HG02943 (cell line): Measurements from ENCODE around the gene MSMO1.
"Not testable (repeated sequence)": the region's sequence is repeated elsewhere in the genome, so short reads cannot be mapped to it uniquely, and the experiment has no call there.

Source experiments
- ATAC-seq: cut with Tn5 transposase; IDR thresholded peaks from one replicate; pipeline ENCODE4 v1.9.1; 2021; ENCODE audit warnings: mild to moderate bottlenecking, low read depth, moderate library complexity; ENCODE audit not compliant: unreplicated experiment

MSMO1 gene

GRCh38 chr4:165324236-165324917 is 3.1 kb upstream of the MSMO1 start:
- ATAC-seq = no peak

DNA sequence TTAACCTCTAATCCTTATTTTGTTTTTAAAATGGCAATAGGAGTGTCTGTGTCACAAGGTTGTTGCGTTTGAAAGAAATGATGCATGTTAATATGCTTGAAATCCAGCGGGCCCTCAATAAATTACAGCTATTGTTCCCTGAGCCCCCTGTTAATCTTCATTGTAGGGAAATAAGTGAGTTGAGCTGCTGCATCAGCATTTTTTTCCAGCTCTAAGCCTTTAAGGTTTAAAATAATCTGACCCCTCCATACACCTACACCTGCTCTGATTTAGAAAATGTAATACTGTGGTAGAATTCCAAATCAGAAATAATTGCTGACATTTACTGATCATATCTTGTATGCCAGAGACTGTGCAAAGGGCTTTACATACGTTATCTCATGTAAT is 2.6 kb upstream of the MSMO1 start:
- ATAC-seq = no peak

DNA sequence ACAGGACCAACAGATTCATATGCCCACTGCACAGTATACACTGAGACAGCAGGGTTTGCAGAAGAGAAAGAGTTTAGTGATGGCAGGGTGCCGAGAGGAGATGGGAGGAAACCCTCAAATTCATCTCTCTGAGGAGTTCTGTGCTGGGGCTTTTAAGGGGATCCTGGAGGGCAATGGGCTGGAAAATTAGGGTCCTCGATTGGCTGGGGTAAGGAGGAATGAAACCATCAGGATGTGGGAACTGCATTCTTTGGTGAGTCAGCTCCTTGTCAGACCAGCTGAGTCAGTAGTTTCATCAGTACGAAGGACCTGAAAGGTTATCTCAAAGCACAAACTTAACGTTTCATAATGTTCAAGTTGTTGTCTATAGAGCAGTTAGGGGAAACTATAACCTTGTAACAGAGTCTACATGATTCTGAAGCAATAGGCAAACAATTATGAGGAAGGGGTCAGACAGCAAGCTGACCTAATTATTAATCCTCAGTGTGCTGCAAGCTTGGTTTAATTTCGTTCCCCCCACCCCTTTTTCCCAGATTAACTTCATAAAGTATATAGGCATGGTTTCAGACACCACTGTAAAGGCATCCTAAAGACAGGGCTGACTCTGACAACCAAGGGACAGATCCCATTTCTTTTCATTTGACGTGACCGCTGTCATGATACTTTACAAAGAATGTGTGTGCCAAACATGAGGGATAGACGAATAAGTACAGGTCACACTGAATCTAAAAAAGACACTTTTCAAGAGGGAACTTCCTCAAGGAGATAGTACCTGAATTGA is 1.5 kb upstream of the MSMO1 start:
- no peak for ATAC-seq

DNA sequence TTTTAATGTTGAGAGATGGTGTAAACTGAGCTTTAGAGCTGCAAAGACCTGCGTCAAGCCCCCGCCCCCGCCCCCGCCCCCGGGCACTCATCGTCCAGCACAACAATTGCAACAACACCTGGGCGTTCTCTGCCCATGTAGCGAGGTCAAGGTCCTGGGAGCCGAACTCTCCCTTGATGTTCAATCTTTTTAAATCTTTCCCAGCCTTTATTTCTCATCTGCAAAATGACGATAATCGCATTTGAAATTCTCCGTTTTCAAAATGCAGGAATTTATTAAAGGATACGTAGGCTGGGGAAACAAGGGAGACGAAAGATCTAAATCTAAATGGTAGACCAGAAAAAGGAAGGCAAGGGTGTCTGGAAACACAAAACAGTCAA is 648 bp upstream of the MSMO1 start:
- ATAC-seq = peak; percentile 24

DNA sequence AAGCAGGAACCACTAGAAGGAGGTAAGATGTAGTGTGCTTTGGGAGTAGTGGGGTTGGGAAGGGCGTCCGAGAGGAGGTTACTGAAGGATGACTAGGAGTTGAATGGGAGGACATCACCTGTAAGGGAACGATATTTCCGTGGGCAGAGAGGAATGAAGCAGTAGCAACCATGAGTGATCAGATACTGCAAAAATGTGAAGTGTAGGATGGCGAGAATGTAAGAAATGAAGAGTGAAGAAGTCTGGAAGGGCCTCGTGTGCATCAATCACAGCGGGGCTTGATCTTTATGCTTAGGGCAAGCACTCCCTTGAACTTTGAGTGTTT is 594 bp downstream of the MSMO1 start:
- ATAC-seq = peak; percentile 0

DNA sequence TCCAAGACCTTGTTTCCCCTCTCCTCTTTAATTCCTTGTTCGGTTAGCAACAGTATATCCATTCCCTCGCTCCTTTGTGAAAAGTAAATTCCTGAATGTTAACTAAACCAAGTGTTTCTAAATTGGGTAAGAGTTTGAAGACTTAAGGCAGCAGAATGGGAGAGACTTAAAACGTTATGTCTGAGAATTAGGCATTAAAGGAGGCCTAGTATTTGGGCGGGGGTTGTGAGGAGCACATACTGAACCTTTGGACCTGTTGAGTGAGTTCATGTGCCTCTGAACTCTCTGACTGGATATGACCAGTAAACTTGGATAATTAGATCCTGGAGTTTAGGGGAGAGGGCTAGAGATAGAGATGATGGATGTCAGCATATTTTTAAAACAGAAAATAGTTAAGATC is 1.2 kb downstream of the MSMO1 start:
- ATAC-seq = no peak

- no peak for ATAC-seq
Observed at GRCh38 chr4:165330071-165330470, 2.6 kb downstream of the MSMO1 start.

DNA sequence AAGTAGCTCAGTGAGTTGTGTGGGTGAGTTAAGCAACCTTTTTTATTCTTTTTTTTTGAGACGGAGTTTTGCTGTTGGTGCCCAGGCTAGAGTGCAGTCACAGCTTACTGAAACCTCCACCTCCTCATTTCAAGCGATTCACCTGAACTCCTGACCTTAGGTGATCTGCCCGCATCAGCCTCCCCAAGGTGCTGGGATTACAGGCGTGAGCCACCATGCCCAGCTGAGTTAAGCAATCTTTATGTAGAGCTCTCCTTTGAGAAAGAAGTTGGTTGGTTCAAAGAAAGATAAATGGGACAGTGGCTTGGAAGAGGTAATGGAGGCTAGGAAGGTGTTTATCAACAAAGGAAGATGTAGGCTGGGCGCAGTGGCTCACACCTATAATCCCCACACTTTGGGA is 3.2 kb downstream of the MSMO1 start:
- ATAC-seq = no peak

- ATAC-seq = no peak
Observed at GRCh38 chr4:165331359-165331758, 3.9 kb downstream of the MSMO1 start.

- ATAC-seq = no peak
Observed at GRCh38 chr4:165331823-165332222, 4.4 kb downstream of the MSMO1 start.

DNA sequence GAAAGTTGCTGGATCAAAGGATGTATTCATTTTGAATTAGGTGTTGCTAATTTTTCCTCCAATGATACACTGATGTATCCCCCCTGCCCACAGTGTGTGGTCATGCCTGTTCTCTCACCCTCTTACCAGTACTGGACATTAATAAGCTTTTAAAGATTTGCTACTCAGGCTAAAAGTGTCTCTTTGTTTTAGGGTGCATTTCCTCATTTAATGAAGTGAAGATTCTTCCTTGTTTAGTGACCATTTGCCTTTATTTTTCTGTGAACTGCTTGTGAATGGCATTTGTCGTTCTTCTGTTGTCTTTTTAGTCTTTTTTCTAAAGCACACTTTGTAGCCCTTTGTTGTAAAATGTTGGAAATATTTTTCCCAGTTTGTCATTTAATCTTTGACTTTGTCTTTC is 5.0 kb downstream of the MSMO1 start:
- no peak for ATAC-seq

DNA sequence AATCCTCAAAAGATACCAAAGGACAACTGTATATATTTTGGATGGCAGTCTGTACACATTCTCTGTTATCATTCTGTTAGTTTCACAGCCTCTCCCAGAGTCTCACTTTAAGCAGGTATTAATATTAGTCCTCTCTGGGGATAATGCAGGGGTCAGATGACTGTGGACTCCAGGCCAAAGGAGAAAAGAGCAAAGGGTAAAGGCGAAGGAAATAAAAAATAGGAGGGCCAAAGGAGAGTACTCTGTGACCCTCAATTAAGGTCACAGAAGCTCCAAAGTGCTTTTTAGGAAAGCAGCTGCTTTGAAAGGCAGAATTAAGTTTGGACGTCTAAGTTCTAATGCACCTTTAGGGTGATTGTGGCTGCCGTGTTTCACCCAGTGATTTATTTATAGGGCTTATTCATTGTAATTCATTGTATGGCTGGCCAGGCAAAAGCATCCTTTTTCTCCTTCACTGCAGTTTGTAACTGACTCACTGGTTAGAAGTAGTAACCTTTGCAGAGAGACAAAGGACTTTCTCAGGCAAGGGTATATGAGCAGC is 7.8 kb downstream of the MSMO1 start:
- no peak for ATAC-seq

DNA sequence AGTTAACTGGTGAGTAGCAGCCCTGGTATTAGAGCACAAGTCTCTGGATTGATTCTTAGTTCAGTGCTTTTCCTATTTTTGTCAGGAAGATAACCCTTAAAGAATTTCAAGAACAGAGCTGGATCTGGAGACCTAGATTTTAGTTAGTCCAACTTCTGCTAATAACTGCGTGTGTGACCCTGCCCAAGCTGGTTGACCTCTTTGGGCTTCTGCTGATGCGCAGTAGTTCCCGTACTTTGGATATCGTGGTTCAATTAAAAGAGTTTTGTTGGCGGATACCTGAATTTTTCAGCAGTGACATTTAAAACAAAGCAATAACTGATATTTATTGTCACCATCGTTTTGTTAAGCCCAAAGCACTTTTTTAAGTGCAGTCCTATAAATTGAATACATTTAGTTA is 9.3 kb downstream of the MSMO1 start:
- ATAC-seq = no peak

GRCh38 chr4:165342340-165342739 is 14.9 kb downstream of the MSMO1 start:
- not testable (repeated sequence) for ATAC-seq

- ATAC-seq = no peak
Observed at GRCh38 chr4:165343353-165344191, 16.1 kb downstream of the MSMO1 start.

DNA sequence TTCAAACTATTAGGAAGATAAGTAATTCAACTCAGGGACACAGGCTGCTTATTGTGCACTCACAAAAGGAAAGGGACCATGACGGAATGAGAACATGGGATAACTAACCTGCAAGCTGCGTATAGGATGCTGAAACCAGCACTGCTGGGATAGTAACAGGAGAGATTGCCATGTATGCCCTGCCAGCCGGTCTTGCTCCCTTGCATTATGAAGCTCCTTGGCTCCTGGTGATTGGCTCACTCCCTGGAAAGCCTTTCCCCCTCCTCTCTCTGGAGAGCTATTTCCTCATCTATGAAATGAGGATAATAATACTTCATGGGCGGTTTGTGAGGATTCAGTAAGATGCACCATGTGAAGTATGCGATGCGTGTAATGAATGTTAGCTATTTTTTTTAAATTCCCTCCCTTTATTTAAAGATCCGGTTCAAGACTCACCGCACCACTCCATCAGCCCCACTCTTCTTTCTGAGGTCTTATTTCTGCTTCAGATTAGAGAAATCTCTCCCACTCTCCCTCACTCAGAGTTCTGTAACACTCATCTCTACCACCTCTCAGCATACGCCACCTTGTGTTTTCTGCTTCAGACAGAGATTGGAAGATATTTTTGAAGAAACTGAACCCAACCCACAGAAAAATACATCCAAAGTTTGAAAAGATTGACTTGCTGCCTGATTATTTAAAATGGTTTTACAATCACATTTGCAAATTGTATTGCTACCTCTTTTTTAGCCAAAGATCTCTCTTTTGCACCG is 18.4 kb downstream of the MSMO1 start:
- no peak for ATAC-seq

- no peak for ATAC-seq
Observed at GRCh38 chr4:165347647-165348569, 20.4 kb downstream of the MSMO1 start.

GRCh38 chr4:165351359-165352130 is 24.1 kb downstream of the MSMO1 start:
- no peak for ATAC-seq

- ATAC-seq = no peak
Observed at GRCh38 chr4:165355900-165356300, 28.4 kb downstream of the MSMO1 start.
